Neural cell (in vitro differentiated cells): ENCODE measurements around the gene ROR2. TPM values are rescaled to one million over a fixed set of nuclear protein-coding genes. Genes with fewer than 3 reads are reported as not detected.

ENCODE experiments used
- H2AFZ ChIP-seq: fragments of 200-600, 300-800 bp; sonication (generic), shearing (Covaris generic); 2 replicates; pipeline ENCODE4 v1.6.0; 2014; ENCODE audit warnings: low read depth, mild to moderate bottlenecking, antibody characterized with exemption, low read length, moderate library complexity
- H3F3A ChIP-seq: fragments of 200-600 bp; shearing (Covaris generic); 2 replicates; pipeline ENCODE4 v1.6.1; 2016; ENCODE audit warnings: mild to moderate bottlenecking, moderate library complexity, mixed read lengths, antibody characterized with exemption, low read length; ENCODE audit not compliant: insufficient read depth, poor library complexity, severe bottlenecking
- H3K27ac ChIP-seq: fragments of 200-600, 300-800 bp; sonication (generic), shearing (Covaris generic); 2 replicates; pipeline ENCODE4 v1.5.1; 2014; ENCODE audit warnings: mild to moderate bottlenecking, low read length, moderate library complexity
- H3K27me3 ChIP-seq: fragments of 300-800, 200-600 bp; sonication (generic), shearing (Covaris generic); 2 replicates; pipeline ENCODE4 v1.6.0; 2014; ENCODE audit warnings: mild to moderate bottlenecking, low read depth, low read length, moderate library complexity; ENCODE audit not compliant: insufficient read depth
- H3K36me3 ChIP-seq: fragments of 300-800, 200-600 bp; sonication (generic), shearing (Covaris generic); 2 replicates; pipeline ENCODE4 v1.5.1; 2014; ENCODE audit warnings: mild to moderate bottlenecking, antibody characterized with exemption, low read length, moderate library complexity; ENCODE audit not compliant: insufficient read depth
- H3K4me2 ChIP-seq: fragments of 300-800, 200-600 bp; sonication (generic), shearing (Covaris generic); 2 replicates; pipeline ENCODE4 v1.6.0; 2014; ENCODE audit warnings: mild to moderate bottlenecking, low read length
- H3K4me3 ChIP-seq: fragments of 300-800, 200-600 bp; sonication (generic), shearing (Covaris generic); 2 replicates; pipeline ENCODE4 v1.5.1; 2014; ENCODE audit warnings: mild to moderate bottlenecking, low read length, moderate library complexity
- H3K79me2 ChIP-seq: fragments of 200-600 bp; shearing (Covaris generic); replicated peaks from 2 replicates; pipeline ENCODE4 v1.6.0; 2014; ENCODE audit warnings: mild to moderate bottlenecking, low read length, moderate library complexity; ENCODE audit not compliant: insufficient read depth
- H3K9ac ChIP-seq: fragments of 300-800, 200-600 bp; sonication (generic), shearing (Covaris generic); 2 replicates; pipeline ENCODE4 v1.6.1; 2016; ENCODE audit warnings: mild to moderate bottlenecking, low read length, mixed read lengths
- H3K9me2 ChIP-seq: fragments of 200-600 bp; shearing (Covaris generic); 2 replicates; pipeline ENCODE4 v1.6.1; 2016; ENCODE audit warnings: mild to moderate bottlenecking, low read length, mixed read lengths; ENCODE audit not compliant: insufficient read depth
- H3K9me3 ChIP-seq: fragments of 200-600, 300-800 bp; sonication (generic), shearing (Covaris generic); 2 replicates; pipeline ENCODE4 v1.6.1; 2016; ENCODE audit warnings: mild to moderate bottlenecking, mixed run types, low read length, moderate library complexity, mixed read lengths
- H4K20me1 ChIP-seq: fragments of 200-600 bp; shearing (Covaris generic); 2 replicates; pipeline ENCODE4 v1.6.1; 2016; ENCODE audit warnings: mild to moderate bottlenecking, mixed run types; ENCODE audit not compliant: insufficient read depth
- EP300 ChIP-seq: fragments of 450-650 bp; conservative IDR thresholded peaks from 2 replicates; pipeline ENCODE4 v1.6.1; 2014; ENCODE audit warnings: antibody characterized with exemption, mild to moderate bottlenecking, moderate library complexity; ENCODE audit not compliant: poor library complexity, severe bottlenecking
- EZH2 ChIP-seq: fragments of 200-600, 300-800 bp; shearing (Covaris generic), sonication (generic); IDR thresholded peaks from 2 replicates; pipeline ENCODE4 v1.6.1; 2014; ENCODE audit warnings: antibody characterized with exemption, low read length, borderline replicate concordance, mild to moderate bottlenecking; ENCODE audit not compliant: insufficient read depth, poor library complexity, severe bottlenecking
- MXI1 ChIP-seq: fragments of 450-650 bp; conservative IDR thresholded peaks from 2 replicates; pipeline ENCODE4 v1.6.1; 2014; ENCODE audit warnings: antibody characterized with exemption, mild to moderate bottlenecking; ENCODE audit not compliant: poor library complexity, severe bottlenecking
- POLR2AphosphoS5 ChIP-seq: IDR thresholded peaks from 2 replicates; pipeline ENCODE4 v1.6.1; 2012
- RAD21 ChIP-seq: fragments of 450-650 bp; conservative IDR thresholded peaks from 2 replicates; pipeline ENCODE4 v1.6.1; 2014; ENCODE audit warnings: antibody characterized with exemption, mild to moderate bottlenecking, moderate library complexity
- SMC3 ChIP-seq: fragments of 450-650 bp; conservative IDR thresholded peaks from 2 replicates; pipeline ENCODE4 v1.6.1; 2014; ENCODE audit warnings: antibody characterized with exemption, mild to moderate bottlenecking, moderate library complexity; ENCODE audit not compliant: poor library complexity
- TAF1 ChIP-seq: IDR thresholded peaks from 2 replicates; pipeline ENCODE4 v1.6.1; 2012; ENCODE audit warnings: low read depth
- polyA plus RNA-seq: library from polyadenylated mRNA; depleted of rRNA; stranded (reverse); fragments of >200 nt; gene quantifications from 2 replicates; pipeline ENCODE4 v1.2.3, GENCODE V29; 2014
- TF ChIP-seq, protein P1 (sequence below): IDR thresholded peaks from 2 replicates; pipeline ENCODE4 v1.6.1; 2012; ENCODE audit warnings: borderline replicate concordance
- TF ChIP-seq, protein P2 (sequence below): fragments of 450-650 bp; IDR thresholded peaks from 2 replicates; pipeline ENCODE4 v1.5.1; 2014; ENCODE audit warnings: antibody characterized with exemption, mild to moderate bottlenecking, moderate library complexity; ENCODE audit not compliant: poor library complexity, severe bottlenecking

Gene ROR2
- polyA plus RNA-seq, 1 donor from 2014 or later: 0.33 TPM

DNA sequence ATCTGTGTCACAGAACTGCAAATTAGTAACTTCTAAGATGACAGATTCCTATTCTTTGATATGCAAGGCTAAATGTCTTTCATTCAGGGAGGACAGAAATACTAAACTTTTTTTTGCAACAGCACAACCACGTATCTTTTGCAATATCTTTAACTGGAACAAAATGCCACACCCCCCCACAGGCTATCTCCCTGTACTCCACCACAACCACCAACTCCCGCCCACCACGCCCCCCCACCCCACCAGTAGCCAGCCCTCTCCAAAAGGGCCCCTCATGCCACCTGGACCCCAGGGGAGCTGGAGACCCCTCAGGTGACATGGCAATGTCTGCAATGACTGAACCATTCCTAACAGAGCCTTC is 131.8 kb downstream of the ROR2 start:
- H3K9me3 ChIP-seq: no peaks in the 10 kb centered on the region
- no peaks in the 10 kb centered on the region for H3K79me2 ChIP-seq
- no peaks in the 10 kb centered on the region for H3K9me2 ChIP-seq
- H3K27ac ChIP-seq: no peak overlapping the region
- no peak overlapping the region for H3K9ac ChIP-seq
- no peaks in the 10 kb centered on the region for H3K27me3 ChIP-seq
- no peaks in the 10 kb centered on the region for H4K20me1 ChIP-seq
- no peak overlapping the region for H3K4me2 ChIP-seq
- H3K4me3 ChIP-seq: no peak overlapping the region
- no peak overlapping the region for H2AFZ ChIP-seq
- H3K36me3 ChIP-seq: no peaks in the 10 kb centered on the region
- no peaks in the 10 kb centered on the region for H3F3A ChIP-seq
- TF ChIP-seq MXI1: no peak
- TF ChIP-seq EZH2: no peak
- TF ChIP-seq, protein P1, sequence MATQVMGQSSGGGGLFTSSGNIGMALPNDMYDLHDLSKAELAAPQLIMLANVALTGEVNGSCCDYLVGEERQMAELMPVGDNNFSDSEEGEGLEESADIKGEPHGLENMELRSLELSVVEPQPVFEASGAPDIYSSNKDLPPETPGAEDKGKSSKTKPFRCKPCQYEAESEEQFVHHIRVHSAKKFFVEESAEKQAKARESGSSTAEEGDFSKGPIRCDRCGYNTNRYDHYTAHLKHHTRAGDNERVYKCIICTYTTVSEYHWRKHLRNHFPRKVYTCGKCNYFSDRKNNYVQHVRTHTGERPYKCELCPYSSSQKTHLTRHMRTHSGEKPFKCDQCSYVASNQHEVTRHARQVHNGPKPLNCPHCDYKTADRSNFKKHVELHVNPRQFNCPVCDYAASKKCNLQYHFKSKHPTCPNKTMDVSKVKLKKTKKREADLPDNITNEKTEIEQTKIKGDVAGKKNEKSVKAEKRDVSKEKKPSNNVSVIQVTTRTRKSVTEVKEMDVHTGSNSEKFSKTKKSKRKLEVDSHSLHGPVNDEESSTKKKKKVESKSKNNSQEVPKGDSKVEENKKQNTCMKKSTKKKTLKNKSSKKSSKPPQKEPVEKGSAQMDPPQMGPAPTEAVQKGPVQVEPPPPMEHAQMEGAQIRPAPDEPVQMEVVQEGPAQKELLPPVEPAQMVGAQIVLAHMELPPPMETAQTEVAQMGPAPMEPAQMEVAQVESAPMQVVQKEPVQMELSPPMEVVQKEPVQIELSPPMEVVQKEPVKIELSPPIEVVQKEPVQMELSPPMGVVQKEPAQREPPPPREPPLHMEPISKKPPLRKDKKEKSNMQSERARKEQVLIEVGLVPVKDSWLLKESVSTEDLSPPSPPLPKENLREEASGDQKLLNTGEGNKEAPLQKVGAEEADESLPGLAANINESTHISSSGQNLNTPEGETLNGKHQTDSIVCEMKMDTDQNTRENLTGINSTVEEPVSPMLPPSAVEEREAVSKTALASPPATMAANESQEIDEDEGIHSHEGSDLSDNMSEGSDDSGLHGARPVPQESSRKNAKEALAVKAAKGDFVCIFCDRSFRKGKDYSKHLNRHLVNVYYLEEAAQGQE: no peak
- TF ChIP-seq SMC3: no peak
- no peak for TF ChIP-seq RAD21
- no peak for TF ChIP-seq TAF1
- TF ChIP-seq, protein P2, sequence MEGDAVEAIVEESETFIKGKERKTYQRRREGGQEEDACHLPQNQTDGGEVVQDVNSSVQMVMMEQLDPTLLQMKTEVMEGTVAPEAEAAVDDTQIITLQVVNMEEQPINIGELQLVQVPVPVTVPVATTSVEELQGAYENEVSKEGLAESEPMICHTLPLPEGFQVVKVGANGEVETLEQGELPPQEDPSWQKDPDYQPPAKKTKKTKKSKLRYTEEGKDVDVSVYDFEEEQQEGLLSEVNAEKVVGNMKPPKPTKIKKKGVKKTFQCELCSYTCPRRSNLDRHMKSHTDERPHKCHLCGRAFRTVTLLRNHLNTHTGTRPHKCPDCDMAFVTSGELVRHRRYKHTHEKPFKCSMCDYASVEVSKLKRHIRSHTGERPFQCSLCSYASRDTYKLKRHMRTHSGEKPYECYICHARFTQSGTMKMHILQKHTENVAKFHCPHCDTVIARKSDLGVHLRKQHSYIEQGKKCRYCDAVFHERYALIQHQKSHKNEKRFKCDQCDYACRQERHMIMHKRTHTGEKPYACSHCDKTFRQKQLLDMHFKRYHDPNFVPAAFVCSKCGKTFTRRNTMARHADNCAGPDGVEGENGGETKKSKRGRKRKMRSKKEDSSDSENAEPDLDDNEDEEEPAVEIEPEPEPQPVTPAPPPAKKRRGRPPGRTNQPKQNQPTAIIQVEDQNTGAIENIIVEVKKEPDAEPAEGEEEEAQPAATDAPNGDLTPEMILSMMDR: no peak
- TF ChIP-seq EP300: no peak
- no peak for TF ChIP-seq POLR2AphosphoS5

DNA sequence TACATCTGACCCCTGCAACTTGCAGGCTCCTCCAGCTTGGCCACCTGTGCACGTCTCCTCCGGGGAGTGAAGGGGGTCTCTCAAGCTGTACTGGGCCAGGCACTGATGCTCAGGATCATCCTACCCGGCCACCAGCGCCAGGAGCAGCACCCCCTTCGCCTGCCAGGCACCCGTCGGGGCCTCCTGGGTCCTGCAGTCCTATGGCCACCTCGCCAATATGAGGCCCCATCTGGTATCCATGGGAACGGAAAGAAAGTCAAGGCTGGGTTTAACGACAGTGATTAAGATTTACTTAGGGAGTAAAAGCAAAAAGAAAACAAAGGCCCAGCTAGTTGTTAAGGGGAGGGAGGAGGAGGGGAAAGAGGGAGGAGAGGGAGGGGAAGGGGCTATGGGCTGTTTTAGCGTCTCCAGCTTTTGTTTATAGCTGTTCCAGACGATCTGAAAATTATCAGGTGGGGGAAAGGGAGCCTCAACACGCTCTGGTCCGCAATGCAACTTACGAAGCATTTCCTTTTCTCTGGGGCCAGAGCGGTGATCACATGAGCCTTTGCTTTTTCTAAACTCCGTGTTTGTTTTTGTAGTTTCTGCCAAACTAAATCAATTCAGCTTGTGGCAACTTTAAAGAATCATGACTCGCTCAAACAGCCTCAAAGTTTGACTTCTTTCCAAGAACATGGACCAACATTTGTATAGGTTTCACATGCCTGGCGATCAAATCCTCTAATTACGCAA is 132.4 kb downstream of the ROR2 start:
- no peaks in the 10 kb centered on the region for H3K79me2 ChIP-seq
- no peak overlapping the region for H3K4me2 ChIP-seq
- H2AFZ ChIP-seq: no peak overlapping the region
- no peak overlapping the region for H3K4me3 ChIP-seq
- H3K27ac ChIP-seq: no peak overlapping the region
- no peaks in the 10 kb centered on the region for H3K9me3 ChIP-seq
- no peaks in the 10 kb centered on the region for H3K9me2 ChIP-seq
- H3K27me3 ChIP-seq: no peaks in the 10 kb centered on the region
- H3F3A ChIP-seq: no peaks in the 10 kb centered on the region
- H3K9ac ChIP-seq: no peak overlapping the region
- no peaks in the 10 kb centered on the region for H3K36me3 ChIP-seq
- TF ChIP-seq RAD21: no peak
- TF ChIP-seq SMC3: no peak
- TF ChIP-seq POLR2AphosphoS5: no peak
- TF ChIP-seq, protein P2: no peak
- no peak for TF ChIP-seq EZH2
- no peak for TF ChIP-seq TAF1
- TF ChIP-seq, protein P1: no peak
- no peak for TF ChIP-seq MXI1
- no peak for TF ChIP-seq EP300
- H4K20me1 ChIP-seq: no peaks in the 10 kb centered on the region
